Activated CD8-positive, alpha-beta T cell treated with anti-CD3 and anti-CD28 coated beads for 36 hours (primary cell): ENCODE results near the gene DLX2. TPM values are rescaled to one million over a fixed set of nuclear protein-coding genes. Genes with fewer than 3 reads are reported as not detected.
"Not testable (repeated sequence)": the region's sequence is repeated elsewhere in the genome, so short reads cannot be mapped to it uniquely, and the experiment has no call there.

ENCODE experiments used
- ATAC-seq: fragments of 200-7000 bp; cut with Tn5 transposase; one replicate; pipeline ENCODE4 v1.10.0; 2021; ENCODE audit warnings: mild to moderate bottlenecking, moderate library complexity
- CTCF ChIA-PET: fragments of 350-600 bp; sonication (Branson Sonifier 250); formaldehyde crosslinking; loops from one replicate; lab custom pipeline; 2021; ENCODE audit warnings: antibody characterized with exemption; lab: Charles Lee
- POLR2A ChIA-PET: fragments of 350-600 bp; sonication (Branson Sonifier 250); formaldehyde crosslinking; loops from one replicate; lab custom pipeline; 2021; ENCODE audit warnings: antibody characterized with exemption; lab: Charles Lee
- DNase-seq: peaks from one replicate; pipeline ENCODE4 v3.0.0-alpha.2; 2020
- H3K27ac Mint-ChIP-seq: one replicate; pipeline ENCODE4 v1.8.0; 2021; ENCODE audit warnings: mild to moderate bottlenecking, mixed read lengths
- H3K27me3 Mint-ChIP-seq: one replicate; pipeline ENCODE4 v1.8.0; 2021; ENCODE audit warnings: mixed read lengths
- H3K36me3 Mint-ChIP-seq: one replicate; pipeline ENCODE4 v1.8.0; 2021; ENCODE audit warnings: low read depth, mixed read lengths
- H3K4me1 Mint-ChIP-seq: one replicate; pipeline ENCODE4 v1.8.0; 2021; ENCODE audit warnings: low read depth, mixed read lengths
- H3K4me3 Mint-ChIP-seq: one replicate; pipeline ENCODE4 v1.8.0; 2021; ENCODE audit warnings: mild to moderate bottlenecking, moderate library complexity, mixed read lengths
- H3K9me3 Mint-ChIP-seq: one replicate; pipeline ENCODE4 v1.8.0; 2021; ENCODE audit warnings: mixed read lengths
- CTCF ChIP-seq: fragments of 200-600 bp; IDR thresholded peaks from one replicate; pipeline ENCODE4 v1.8.0; 2022; ENCODE audit warnings: antibody characterized with exemption, mild to moderate bottlenecking
- intact Hi-C: fragments of 100-400 bp; cut with micrococcal nuclease; formaldehyde crosslinking; loops from one replicate; pipeline ENCODE4 v1.10.0; 2022
- total RNA-seq, 2 experiments: library from RNA; stranded (reverse); gene quantifications; one replicate each; pipeline ENCODE4 v1.2.3, GENCODE V29; 2021

DLX2 gene
- total RNA-seq, 2 experiments from 2014 or later = not detected

GRCh38 chr2:172128484-172128883 is 25.8 kb upstream of the DLX2 start:
- DNase-seq = no peak
- ChIA-PET POLR2A (no interaction called here), CTCF (interaction anchor here (1.8 to 3.1 kb wide), 2 partner anchors 15 to 318 kb away, joined by 5 to 23 read pairs; no protein-coding TSS in a partner anchor)
- no peak for ATAC-seq
- no peaks in the 10 kb centered on the region for H3K27me3 Mint-ChIP-seq
- TF ChIP-seq CTCF = no peak
- H3K9me3 Mint-ChIP-seq = peaks cover 7% of the 10 kb centered on the region
- intact Hi-C loops = no loop called here
- no peaks in the 10 kb centered on the region for H3K4me1 Mint-ChIP-seq
- H3K36me3 Mint-ChIP-seq = no peaks in the 10 kb centered on the region
- H3K4me3 Mint-ChIP-seq = no peak overlapping the region
- no peak overlapping the region for H3K27ac Mint-ChIP-seq

- Mint-ChIP-seq H3K27ac (no peak overlapping the region), H3K36me3 (no peaks in the 10 kb centered on the region), H3K27me3 (peaks cover 1% of the 10 kb centered on the region), H3K4me3 (no peak overlapping the region), H3K4me1 (no peaks in the 10 kb centered on the region), H3K9me3 (no peaks in the 10 kb centered on the region)
- intact Hi-C loops = no loop called here
- no peak for TF ChIP-seq CTCF
- CTCF ChIA-PET = interaction anchor here (1.4 to 1.6 kb wide), 2 partner anchors 20 to 413 kb away, joined by 3 to 4 read pairs; no protein-coding TSS in a partner anchor
- POLR2A ChIA-PET = interaction anchor here (0.7 to 1.0 kb wide), 2 partner anchors 100 to 224 kb away, joined by 3 read pairs; no protein-coding TSS in a partner anchor
- DNase-seq (no peak), ATAC-seq (no peak)
These were observed 17.4 kb upstream of the DLX2 start for GRCh38 chr2:172120118-172120517.

GRCh38 chr2:172119089-172119488 is 16.4 kb upstream of the DLX2 start:
- CTCF ChIA-PET = interaction anchor here (1.0 kb wide), 1 partner anchor 8 kb away, joined by 3 read pairs; no protein-coding TSS in a partner anchor

GRCh38 chr2:172116107-172116506 is 13.4 kb upstream of the DLX2 start:
- DNase-seq (no peak), ATAC-seq (no peak)
- Mint-ChIP-seq H3K36me3 (no peaks in the 10 kb centered on the region), H3K27me3 (peaks cover 14% of the 10 kb centered on the region), H3K27ac (no peak overlapping the region), H3K4me1 (no peaks in the 10 kb centered on the region), H3K9me3 (no peaks in the 10 kb centered on the region), H3K4me3 (no peak overlapping the region)
- intact Hi-C loops = no loop called here
- POLR2A ChIA-PET = no interaction called here
- CTCF ChIA-PET = interaction anchor here (1.0 to 3.0 kb wide), 5 partner anchors 10 to 543 kb away, joined by 3 to 17 read pairs (median 3); no protein-coding TSS in a partner anchor
- no peak for TF ChIP-seq CTCF

More at GRCh38 chr2:172119089-172119488, 16.4 kb upstream of the DLX2 start:
- Mint-ChIP-seq H3K4me1 (no peaks in the 10 kb centered on the region), H3K36me3 (no peaks in the 10 kb centered on the region), H3K27me3 (peaks cover 5% of the 10 kb centered on the region), H3K9me3 (no peaks in the 10 kb centered on the region), H3K27ac (no peak overlapping the region), H3K4me3 (no peak overlapping the region)
- ATAC-seq (no peak), DNase-seq (no peak)
- POLR2A ChIA-PET = no interaction called here
- TF ChIP-seq CTCF = no peak
- intact Hi-C loops = no loop called here

GRCh38 chr2:172114579-172114978 is 11.9 kb upstream of the DLX2 start:
- peaks cover 20% of the 10 kb centered on the region for H3K27me3 Mint-ChIP-seq
- H3K4me3 Mint-ChIP-seq = no peak overlapping the region
- H3K4me1 Mint-ChIP-seq = no peaks in the 10 kb centered on the region
- no peak for DNase-seq
- POLR2A ChIA-PET = no interaction called here
- no peaks in the 10 kb centered on the region for H3K9me3 Mint-ChIP-seq
- ATAC-seq = no peak
- CTCF ChIA-PET = interaction anchor here (0.6 to 2.5 kb wide), 7 partner anchors 10 to 541 kb away, joined by 3 to 23 read pairs (median 5); partner anchors contain the start of gene DLX2
- intact Hi-C loops = no loop called here
- no peak for TF ChIP-seq CTCF
- H3K27ac Mint-ChIP-seq = no peak overlapping the region
- H3K36me3 Mint-ChIP-seq = no peaks in the 10 kb centered on the region

GRCh38 chr2:172114176-172114575 is 11.5 kb upstream of the DLX2 start:
- H3K27ac Mint-ChIP-seq, POLR2A ChIA-PET, H3K4me1 Mint-ChIP-seq, DNase-seq, ATAC-seq, intact Hi-C loops, H3K4me3 Mint-ChIP-seq, H3K9me3 Mint-ChIP-seq, H3K36me3 Mint-ChIP-seq: not testable (repeated sequence)
- CTCF ChIA-PET = interaction anchor here (0.7 to 2.5 kb wide), 14 partner anchors 10 to 541 kb away, joined by 3 to 23 read pairs (median 4); partner anchors contain the start of genes DLX1 and DLX2
- peaks cover 24% of the 10 kb centered on the region for H3K27me3 Mint-ChIP-seq
